B cell (primary cell): ENCODE measurements around the gene NUP42.

Source experiments
- EZH2 ChIP-seq: IDR thresholded peaks from 2 replicates; pipeline ENCODE4 v1.6.1; 2012; ENCODE audit warnings: borderline replicate concordance, low read depth, mild to moderate bottlenecking, moderate library complexity, low read length; ENCODE audit not compliant: insufficient read depth, poor library complexity, severe bottlenecking
- TF ChIP-seq, protein P1 (sequence below): fragments of 200-600 bp; IDR thresholded peaks from one replicate; pipeline ENCODE4 v1.8.0; 2022; ENCODE audit warnings: antibody characterized with exemption, mild to moderate bottlenecking

GRCh38 chr7:23196306-23196705 is 14.5 kb downstream of the NUP42 start:
- no peak for TF ChIP-seq EZH2
- TF ChIP-seq, protein P1, sequence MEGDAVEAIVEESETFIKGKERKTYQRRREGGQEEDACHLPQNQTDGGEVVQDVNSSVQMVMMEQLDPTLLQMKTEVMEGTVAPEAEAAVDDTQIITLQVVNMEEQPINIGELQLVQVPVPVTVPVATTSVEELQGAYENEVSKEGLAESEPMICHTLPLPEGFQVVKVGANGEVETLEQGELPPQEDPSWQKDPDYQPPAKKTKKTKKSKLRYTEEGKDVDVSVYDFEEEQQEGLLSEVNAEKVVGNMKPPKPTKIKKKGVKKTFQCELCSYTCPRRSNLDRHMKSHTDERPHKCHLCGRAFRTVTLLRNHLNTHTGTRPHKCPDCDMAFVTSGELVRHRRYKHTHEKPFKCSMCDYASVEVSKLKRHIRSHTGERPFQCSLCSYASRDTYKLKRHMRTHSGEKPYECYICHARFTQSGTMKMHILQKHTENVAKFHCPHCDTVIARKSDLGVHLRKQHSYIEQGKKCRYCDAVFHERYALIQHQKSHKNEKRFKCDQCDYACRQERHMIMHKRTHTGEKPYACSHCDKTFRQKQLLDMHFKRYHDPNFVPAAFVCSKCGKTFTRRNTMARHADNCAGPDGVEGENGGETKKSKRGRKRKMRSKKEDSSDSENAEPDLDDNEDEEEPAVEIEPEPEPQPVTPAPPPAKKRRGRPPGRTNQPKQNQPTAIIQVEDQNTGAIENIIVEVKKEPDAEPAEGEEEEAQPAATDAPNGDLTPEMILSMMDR: no peak
